Erythroblast (primary cell): ENCODE results near the gene BRD1.

Experiments used
- GATA1 ChIP-seq: IDR thresholded peaks from 2 replicates; pipeline ENCODE4 v1.6.1; 2011; ENCODE audit warnings: low read depth, mild to moderate bottlenecking, control low read depth, low read length, moderate library complexity
- POLR2A ChIP-seq: IDR thresholded peaks from 2 replicates; pipeline ENCODE4 v1.6.1; 2011; ENCODE audit warnings: mild to moderate bottlenecking, low read length

GRCh38 chr22:49738566-49738965, 89.1 kb downstream of the BRD1 start:
- TF ChIP-seq POLR2A = no peak
- TF ChIP-seq GATA1 = no peak
